Sigmoid colon (tissue), 7 donors: ENCODE data around the gene CENPP. TPM values are rescaled to one million over a fixed set of nuclear protein-coding genes. Genes with fewer than 3 reads are reported as not detected.

Experiments
- DNase-seq: peaks from one replicate; pipeline ENCODE4 v3.0.0-alpha.2; 2019
- H3K27ac ChIP-seq, 4 donors: fragments of 200-600 bp; sonication (generic); one replicate each; pipeline ENCODE4 v1.5.1; 2016 to 2019; ENCODE audit warnings: mild to moderate bottlenecking in 1 of 4
- H3K27me3 ChIP-seq, 3 donors: fragments of 200-600 bp; sonication (generic); one replicate each; pipeline ENCODE4 v1.5.1; 2019; ENCODE audit warnings: mild to moderate bottlenecking in 1 of 3
- H3K36me3 ChIP-seq, 4 donors: fragments of 200-600 bp; sonication (generic); one replicate each; pipeline ENCODE4 v1.5.1; 2016 to 2019
- H3K4me1 ChIP-seq, 4 donors: fragments of 200-600 bp; sonication (generic); one replicate each; pipeline ENCODE4 v1.5.1; 2017 to 2019
- H3K4me3 ChIP-seq, 4 donors: fragments of 200-600 bp; sonication (generic); one replicate each; pipeline ENCODE4 v1.5.1; 2017 to 2019; ENCODE audit warnings: mild to moderate bottlenecking in 2 of 4, moderate library complexity in 1 of 4
- H3K9me3 ChIP-seq, 4 donors: fragments of 200-600 bp in 3 of 4; sonication (generic) in 3 of 4; one replicate each; pipeline versions ENCODE4 v1.5.1 to v1.6.1; 2013 to 2019
- CTCF ChIP-seq, 4 experiments: fragments of 450-650 bp in 3 of 4; fragments of 200-600 bp in 1 of 4; IDR thresholded peaks; one replicate each; pipeline ENCODE4 v1.5.1; 2016 to 2019; ENCODE audit warnings: antibody characterized with exemption in 4 of 4, mild to moderate bottlenecking in 3 of 4, moderate library complexity in 2 of 4
- EP300 ChIP-seq, 4 donors: sonication (generic); formaldehyde crosslinking; IDR thresholded peaks; one replicate each; pipeline ENCODE4 v1.6.1; 2017; ENCODE audit warnings: antibody characterized with exemption in 4 of 4
- POLR2A ChIP-seq, 2 donors: fragments of 450-650 bp; IDR thresholded peaks; one replicate each; pipeline ENCODE4 v1.6.1; 2016; ENCODE audit warnings: antibody characterized with exemption in 2 of 2, mild to moderate bottlenecking in 2 of 2, moderate library complexity in 2 of 2
- POLR2AphosphoS5 ChIP-seq, 4 donors: sonication (generic); formaldehyde crosslinking; IDR thresholded peaks; one replicate each; pipeline ENCODE4 v1.6.1; 2017; ENCODE audit warnings: antibody characterized with exemption in 4 of 4
- WGBS, 2 donors: extraction: QIAGEN DNeasy Blood & Tissue Kit; methylation state at CpG; one replicate each; pipeline ENCODE4 v1.1.7; 2013; 5-methylcytosine and 5-hydroxymethylcytosine counted together
- intact Hi-C: fragments of 100-400 bp; cut with DNase I; formaldehyde crosslinking; loops from one replicate; pipeline ENCODE4 v1.15.1; 2023
- polyA plus RNA-seq, 3 donors: library from polyadenylated mRNA; stranded (reverse); fragments of 200-250 nt; gene quantifications; one replicate each; pipeline ENCODE4 v1.2.3, GENCODE V29; 2013
- total RNA-seq, 4 donors: library from RNA; depleted of rRNA; stranded (reverse); fragments of >200 nt; gene quantifications; one replicate each; pipeline ENCODE4 v1.1.0, GENCODE V29; 2016
- donor health status: healthy with polysubstance abuse.
- donor health status: Bipolar disorder and iron deficiency.
- donor health status: healthy.

The CENPP gene
- total and polyA plus RNA-seq, 7 donors: 0.60 to 11.9 (median 2.4) TPM

- no peaks in the 10 kb centered on the region for H3K27me3 ChIP-seq
- intact Hi-C loops: no loop called here
- 92 to 100% methylated on average over 1 of the region's 1 CpG for WGBS, 2 donors
- no peaks in the 10 kb centered on the region for H3K9me3 ChIP-seq
- DNase-seq: no peak
- H3K36me3 ChIP-seq: peaks cover 0 to 11% (median 0%) of the 10 kb centered on the region in 4 donors
- H3K4me1 ChIP-seq: peaks cover 0 to 56% (median 34%) of the 10 kb centered on the region in 4 donors
- H3K4me3 ChIP-seq: no peak overlapping the region
- TF ChIP-seq POLR2A (IDR thresholded peaks at IDR 0.05) (no peak), EP300 (IDR thresholded peaks at IDR 0.05) (no peak), POLR2AphosphoS5 (IDR thresholded peaks at IDR 0.05) (no peak)
- peak overlapping the region in 2 of 4 donors; percentile 78 to 90 for H3K27ac ChIP-seq
Measured at GRCh38 chr9:92476962-92477361, 151.2 kb downstream of the CENPP start.

GRCh38 chr9:92478783-92479182 lies 153.0 kb downstream of the CENPP start:
- Histone ChIP-seq H3K36me3 (peaks cover 0 to 1% (median 0%) of the 10 kb centered on the region in 4 donors), H3K27me3 (no peaks in the 10 kb centered on the region), H3K4me1 (peaks cover 0 to 74% (median 45%) of the 10 kb centered on the region in 4 donors), H3K27ac (peak overlapping the region in 3 of 4 donors; percentile 71 to 90 (median 78)), H3K9me3 (no peaks in the 10 kb centered on the region), H3K4me3 (no peak overlapping the region)
- 92 to 95% methylated on average over 7 of the region's 7 CpGs for WGBS, 2 donors
- DNase-seq: no peak
- intact Hi-C loops: no loop called here
- TF ChIP-seq POLR2AphosphoS5 (IDR thresholded peaks at IDR 0.05) (no peak), CTCF (IDR thresholded peaks at IDR 0.05) (no peak), EP300 (IDR thresholded peaks at IDR 0.05) (no peak), POLR2A (IDR thresholded peaks at IDR 0.05) (no peak)

GRCh38 chr9:92479346-92479745 lies 153.6 kb downstream of the CENPP start:
- intact Hi-C loops: no loop called here
- peak overlapping the region in 3 of 4 donors; percentile 71 to 90 (median 78) for H3K27ac ChIP-seq
- DNase-seq: no peak

GRCh38 chr9:92480291-92480771 lies 154.6 kb downstream of the CENPP start:
- 79 to 91% methylated on average over 2 of the region's 2 CpGs for WGBS, 2 donors
- Histone ChIP-seq H3K36me3 (no peaks in the 10 kb centered on the region), H3K27me3 (no peaks in the 10 kb centered on the region), H3K4me3 (peak overlapping the region in 2 of 4 donors; percentile 27 to 40), H3K9me3 (no peaks in the 10 kb centered on the region), H3K27ac (peak overlapping the region; percentile 61 to 90 (median 74)), H3K4me1 (peaks cover 0 to 87% (median 56%) of the 10 kb centered on the region in 4 donors)
- DNase-seq: no peak
- intact Hi-C loops: no loop called here
- no peak for TF ChIP-seq POLR2A (IDR thresholded peaks at IDR 0.05)
- TF ChIP-seq CTCF (IDR thresholded peaks at IDR 0.05): no peak
- TF ChIP-seq POLR2AphosphoS5 (IDR thresholded peaks at IDR 0.05): peak in 3 of 4 donors; percentile 18 to 35 (median 22)
- no peak for TF ChIP-seq EP300 (IDR thresholded peaks at IDR 0.05)

More at GRCh38 chr9:92479346-92479745, 153.6 kb downstream of the CENPP start:
- no peaks in the 10 kb centered on the region for H3K36me3 ChIP-seq
- peak overlapping the region in 1 of 4 donors; percentile 40 for H3K4me3 ChIP-seq
- no peaks in the 10 kb centered on the region for H3K9me3 ChIP-seq
- H3K4me1 ChIP-seq: peaks cover 0 to 80% (median 51%) of the 10 kb centered on the region in 4 donors
- peak in 1 of 4 donors; percentile 37 for TF ChIP-seq POLR2AphosphoS5 (IDR thresholded peaks at IDR 0.05)
- TF ChIP-seq CTCF (IDR thresholded peaks at IDR 0.05): no peak
- TF ChIP-seq EP300 (IDR thresholded peaks at IDR 0.05): peak in 1 of 4 donors; percentile 4
- no peak for TF ChIP-seq POLR2A (IDR thresholded peaks at IDR 0.05)
- H3K27me3 ChIP-seq: no peaks in the 10 kb centered on the region

GRCh38 chr9:92480986-92481633 lies 155.4 kb downstream of the CENPP start:
- WGBS, 2 donors: 55 to 57% methylated on average over 2 of the region's 2 CpGs
- peak overlapping the region; percentile 61 to 90 (median 74) for H3K27ac ChIP-seq
- no peak for DNase-seq

More at GRCh38 chr9:92480986-92481633, 155.4 kb downstream of the CENPP start:
- Histone ChIP-seq H3K4me1 (peaks cover 0 to 87% (median 56%) of the 10 kb centered on the region in 4 donors), H3K36me3 (no peaks in the 10 kb centered on the region), H3K27me3 (no peaks in the 10 kb centered on the region), H3K4me3 (peak overlapping the region in 3 of 4 donors; percentile 4 to 40 (median 27)), H3K9me3 (no peaks in the 10 kb centered on the region)
- TF ChIP-seq EP300 (IDR thresholded peaks at IDR 0.05) (no peak), POLR2A (IDR thresholded peaks at IDR 0.05) (no peak), POLR2AphosphoS5 (IDR thresholded peaks at IDR 0.05) (no peak), CTCF (IDR thresholded peaks at IDR 0.05) (no peak)
- intact Hi-C loops: no loop called here
